ENCODE measurements around the gene PNMA3.

DNA sequence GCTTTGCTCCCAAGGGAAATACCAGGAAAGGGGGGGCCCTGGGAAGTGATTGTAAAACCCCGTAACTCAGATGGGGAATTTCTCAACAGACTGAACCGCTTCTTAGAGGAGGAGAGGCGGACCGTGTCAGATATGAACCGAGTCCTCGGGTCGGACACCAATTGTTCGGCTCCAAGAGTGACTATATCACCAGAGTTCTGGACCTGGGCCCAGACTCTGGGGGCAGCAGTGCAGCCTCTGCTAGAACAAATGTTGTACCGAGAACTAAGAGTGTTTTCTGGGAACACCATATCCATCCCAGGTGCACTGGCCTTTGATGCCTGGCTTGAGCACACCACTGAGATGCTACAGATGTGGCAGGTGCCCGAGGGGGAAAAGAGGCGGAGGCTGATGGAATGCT lies 1.0 kb downstream of the PNMA3 start:
- TF ChIP-seq POLR2A (IDR thresholded peaks at IDR 0.05): no peak
- TF ChIP-seq EP300 (IDR thresholded peaks at IDR 0.05): no peak
- no peak for TF ChIP-seq CTCF (IDR thresholded peaks at IDR 0.05)

Measured in ovary (tissue), 3 donors.